Ramos (cell line): ENCODE results near the gene ADAM23.

Source experiments
- in situ Hi-C: fragments of 300-500 bp; cut with MboI; formaldehyde crosslinking; loops from one replicate; pipeline ENCODE4 v1.14.3; 2022; ENCODE audit warnings: low sequenced_read_pairs; ENCODE audit not compliant: unreplicated experiment

Gene ADAM23

DNA sequence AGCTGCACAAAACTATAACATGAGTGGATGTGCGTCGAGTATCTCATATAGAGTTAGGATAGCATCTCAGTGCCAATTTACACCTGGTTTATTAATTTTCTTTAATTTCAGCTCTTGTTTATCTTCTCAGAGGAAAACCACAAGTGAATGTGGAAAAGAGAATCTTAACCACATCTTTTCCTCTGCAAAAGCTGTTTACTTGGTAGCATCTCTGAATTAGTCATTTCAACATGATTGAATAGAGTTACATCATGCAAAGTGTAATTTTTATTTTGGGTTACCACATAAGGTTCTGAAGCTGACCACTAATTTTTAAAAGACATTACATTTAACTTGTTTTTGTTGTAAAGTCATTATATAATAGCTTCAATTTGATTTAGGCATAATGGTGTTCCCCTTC lies 115.2 kb downstream of the ADAM23 start:
- in situ Hi-C loops, result no loop called here

DNA sequence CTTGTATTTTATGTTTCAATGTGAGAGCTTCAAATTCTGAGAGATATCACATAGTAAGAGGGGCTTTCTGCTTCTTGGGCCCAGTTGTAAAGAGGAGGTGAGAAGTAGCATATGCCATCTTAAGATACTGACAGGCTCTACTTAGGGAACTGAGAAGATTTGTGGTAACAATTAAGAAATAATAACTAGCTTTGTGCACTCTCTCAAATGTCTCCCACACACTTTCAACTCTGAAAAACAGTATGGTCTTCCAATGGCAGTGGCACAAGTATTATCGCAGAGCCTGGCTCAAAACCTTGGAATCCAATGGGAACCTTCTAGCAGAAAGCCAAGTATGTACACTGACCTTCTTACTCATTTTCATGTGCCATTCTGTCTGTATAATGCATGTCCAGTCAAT lies 118.6 kb downstream of the ADAM23 start:
- in situ Hi-C loops, result no loop called here

DNA sequence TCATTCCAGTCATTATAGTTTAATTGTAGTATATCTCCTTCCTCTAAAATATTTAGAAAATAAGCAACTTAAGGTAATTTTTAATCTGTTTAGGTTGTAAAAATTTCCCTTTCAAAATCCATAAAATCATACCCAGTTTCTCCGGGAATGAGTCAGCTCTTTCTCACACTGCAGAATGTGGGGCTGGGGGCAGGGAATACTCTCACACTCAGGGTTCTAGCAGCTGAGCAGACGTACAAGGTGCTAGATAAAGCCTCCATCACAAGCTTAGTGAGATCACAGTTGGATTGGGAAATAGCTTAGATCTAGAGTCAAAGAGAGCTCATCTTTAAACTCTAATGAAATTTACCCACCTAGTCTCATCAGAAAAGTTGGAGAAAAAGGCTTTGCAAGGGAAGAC lies 119.0 kb downstream of the ADAM23 start:
- in situ Hi-C loops, result no loop called here

DNA sequence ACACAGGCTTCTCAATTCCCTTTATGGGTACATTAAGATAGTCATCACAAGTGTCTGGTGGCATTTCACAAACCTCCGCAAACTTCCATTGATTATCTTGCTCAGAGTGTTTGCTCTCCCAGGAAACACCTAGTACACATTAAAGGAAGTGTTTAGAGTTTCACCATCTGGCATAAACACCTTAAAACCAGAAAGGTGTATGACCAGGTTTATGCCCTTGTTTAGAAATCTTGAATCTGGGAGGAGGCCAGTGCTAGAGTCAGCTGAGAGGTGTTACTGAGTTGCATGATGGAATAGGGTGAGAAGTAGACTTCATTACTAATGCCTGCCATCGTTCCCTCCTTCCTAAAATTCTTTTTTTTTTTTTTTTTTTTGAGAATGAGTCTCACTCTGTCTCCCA lies 120.0 kb downstream of the ADAM23 start:
- in situ Hi-C loops, result no loop called here

DNA sequence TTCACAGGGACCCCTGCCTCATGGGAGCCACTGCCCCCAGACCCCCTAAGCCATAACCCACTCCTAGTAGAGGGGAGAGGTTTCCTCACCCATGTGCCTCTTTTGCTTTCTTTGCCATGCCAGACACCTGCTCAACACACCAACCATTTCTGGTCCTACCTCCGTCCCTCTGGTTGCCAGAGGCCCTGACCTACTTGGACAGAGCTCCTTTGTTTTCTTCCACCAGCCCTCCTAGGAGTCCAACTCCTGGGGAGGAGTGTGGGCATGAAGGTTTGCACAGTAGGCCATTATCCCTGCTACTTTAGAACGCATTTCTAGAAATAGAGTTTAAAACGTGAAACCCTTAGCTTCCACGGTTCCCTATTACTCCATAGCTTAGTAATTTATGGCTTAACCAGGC lies 122.3 kb downstream of the ADAM23 start:
- in situ Hi-C loops, result no loop called here

DNA sequence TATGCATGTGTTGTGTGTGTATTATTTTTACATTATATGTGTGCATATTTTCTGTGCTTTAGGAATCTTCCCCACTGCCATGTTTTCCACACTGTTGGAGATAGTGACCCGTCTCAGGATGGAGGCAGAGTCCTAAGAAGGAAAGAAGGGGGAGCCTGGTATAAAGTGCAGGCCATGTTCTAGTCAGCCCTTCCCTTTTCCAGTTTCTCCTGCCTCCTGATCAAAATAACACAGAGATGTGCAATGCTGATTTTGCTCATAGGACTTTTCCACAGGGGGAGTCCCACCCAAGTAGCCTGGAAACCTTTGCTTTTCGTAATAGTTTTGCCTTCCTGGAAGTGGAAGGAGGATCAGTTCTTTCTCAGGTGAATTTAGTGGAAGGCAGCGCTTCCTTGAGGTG lies 126.1 kb downstream of the ADAM23 start:
- in situ Hi-C loops, result no loop called here

DNA sequence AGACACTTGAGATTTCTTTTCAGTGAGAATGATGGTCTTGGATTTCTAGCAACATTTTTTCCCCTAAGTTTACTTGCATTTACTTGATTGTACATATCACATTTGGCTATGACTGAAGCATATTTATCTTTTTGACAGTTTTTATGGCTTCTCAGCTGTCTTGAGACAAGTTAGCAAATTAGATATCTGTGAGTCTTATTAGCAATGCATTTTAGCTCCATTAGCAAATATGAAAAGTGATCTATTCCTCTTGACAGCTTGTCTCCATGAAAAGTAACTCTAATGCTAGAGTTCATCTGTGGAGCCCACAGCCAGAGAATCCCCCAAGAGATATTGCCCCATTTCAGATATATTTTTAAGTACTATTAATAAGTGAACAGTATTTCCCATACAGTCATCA lies 126.9 kb downstream of the ADAM23 start:
- in situ Hi-C loops, result no loop called here

DNA sequence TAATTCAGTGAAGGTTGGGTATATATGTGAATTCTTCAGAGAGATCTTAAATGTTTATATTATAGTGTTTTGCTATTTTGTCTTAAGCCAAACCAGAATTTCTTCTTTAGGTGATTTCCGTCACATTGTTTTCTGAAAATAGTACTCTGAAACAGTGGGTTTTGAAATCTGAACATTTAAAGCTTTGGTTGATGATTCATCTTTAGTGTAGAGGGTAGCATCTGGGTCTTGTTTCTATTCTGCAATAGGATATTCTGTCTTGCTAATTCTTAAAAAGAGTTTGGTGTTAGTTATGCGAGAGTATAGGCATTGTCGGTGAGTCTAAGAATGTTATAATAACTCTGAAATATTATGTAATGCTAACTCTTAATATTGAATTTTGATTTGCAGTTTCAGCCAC lies 129.4 kb downstream of the ADAM23 start:
- in situ Hi-C loops, result no loop called here

DNA sequence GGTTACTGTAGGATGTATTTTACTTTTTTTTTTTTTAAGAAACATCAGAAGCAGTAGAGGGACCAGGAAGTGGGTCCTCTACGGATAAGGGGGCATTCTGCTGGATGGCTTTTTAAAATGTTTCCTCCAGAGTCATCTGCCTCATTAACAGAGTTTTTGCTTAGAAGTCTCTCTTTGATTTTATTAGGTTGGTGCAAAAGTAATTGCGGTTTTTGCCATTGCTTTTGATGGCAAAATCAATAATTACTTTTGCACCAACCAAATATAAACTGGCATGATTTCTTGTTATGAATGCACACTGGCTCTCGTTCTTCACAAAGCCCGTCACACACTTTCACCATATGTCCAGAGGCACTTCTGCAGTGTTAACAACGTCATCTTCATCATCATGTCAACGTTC lies 130.5 kb downstream of the ADAM23 start:
- in situ Hi-C loops, result no loop called here

DNA sequence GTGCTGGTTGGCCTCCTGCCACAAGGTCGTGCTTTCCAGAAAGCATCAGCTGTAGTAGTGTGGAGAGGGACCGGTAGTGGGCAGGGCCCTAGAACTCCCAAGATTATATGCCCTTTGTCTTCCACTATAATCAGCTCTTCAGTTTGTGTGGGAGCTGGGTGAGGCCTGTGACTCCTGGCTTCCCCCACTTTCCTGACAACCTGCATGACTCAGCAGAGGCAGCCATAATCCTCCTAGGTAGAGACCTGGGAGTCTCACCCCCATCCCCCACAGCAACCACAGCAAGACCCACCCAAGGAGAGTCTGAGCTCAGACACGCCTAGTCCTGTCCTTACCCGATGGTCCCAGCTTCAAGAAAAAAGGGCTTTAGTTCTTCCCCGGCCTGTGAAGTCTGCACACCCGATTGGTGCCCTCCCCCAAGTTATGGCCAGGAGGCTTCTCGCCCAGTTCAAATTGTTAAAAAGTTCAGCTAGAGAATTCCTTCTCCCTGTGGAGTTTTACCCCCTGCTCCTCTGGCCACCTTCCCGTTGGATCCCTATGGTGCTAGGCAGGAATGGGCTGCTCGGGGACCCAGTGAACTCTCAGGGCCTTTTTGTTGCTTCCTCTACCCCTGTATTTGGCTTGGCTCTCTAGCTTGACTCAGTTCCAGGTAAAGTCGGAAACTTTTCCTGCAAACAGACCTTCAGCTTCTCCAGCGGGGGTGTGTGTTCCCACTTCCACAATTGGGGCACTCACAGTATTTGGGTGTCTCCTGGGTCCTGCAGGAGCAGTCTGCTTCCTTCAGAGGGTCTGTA lies 141.2 kb downstream of the ADAM23 start:
- in situ Hi-C loops, result no loop called here

DNA sequence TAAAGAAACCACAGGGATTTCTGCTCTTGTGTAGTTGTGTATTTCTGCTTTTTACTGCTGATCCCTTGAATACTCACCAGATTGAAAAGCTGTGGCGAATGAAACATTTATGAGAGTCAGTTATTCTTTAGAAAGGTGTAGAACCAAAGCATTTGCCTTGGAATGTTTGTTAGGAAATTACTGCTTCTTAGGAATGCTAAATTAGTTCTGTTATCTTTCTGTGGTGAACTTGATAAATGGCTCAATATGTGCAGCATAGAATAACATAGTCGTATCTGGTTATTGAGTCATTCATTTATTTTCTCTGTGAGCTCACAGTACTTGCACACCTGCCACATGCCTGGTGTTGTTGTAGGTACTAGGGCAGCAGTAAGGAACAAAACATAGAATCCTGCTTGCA lies 142.0 kb downstream of the ADAM23 start:
- in situ Hi-C loops, result no loop called here

DNA sequence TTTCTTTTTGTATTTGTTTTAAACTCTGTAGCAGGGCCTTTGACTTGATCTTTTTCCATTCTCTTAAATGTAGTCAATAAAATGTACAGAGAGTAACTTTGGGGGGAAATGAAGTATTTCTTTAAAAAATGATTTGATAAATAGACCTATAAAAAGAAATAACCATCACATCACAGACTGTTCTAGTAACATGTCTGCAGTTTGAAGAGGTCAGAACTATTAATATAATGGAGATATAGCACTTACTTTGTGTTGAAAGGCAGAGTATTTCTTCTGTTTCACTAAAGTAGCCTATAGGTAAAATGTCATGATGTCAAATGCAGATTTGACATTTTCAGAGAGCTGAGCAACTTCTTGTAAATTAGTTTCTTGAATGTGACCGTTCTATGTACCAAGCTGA lies 143.3 kb downstream of the ADAM23 start:
- in situ Hi-C loops, result no loop called here

DNA sequence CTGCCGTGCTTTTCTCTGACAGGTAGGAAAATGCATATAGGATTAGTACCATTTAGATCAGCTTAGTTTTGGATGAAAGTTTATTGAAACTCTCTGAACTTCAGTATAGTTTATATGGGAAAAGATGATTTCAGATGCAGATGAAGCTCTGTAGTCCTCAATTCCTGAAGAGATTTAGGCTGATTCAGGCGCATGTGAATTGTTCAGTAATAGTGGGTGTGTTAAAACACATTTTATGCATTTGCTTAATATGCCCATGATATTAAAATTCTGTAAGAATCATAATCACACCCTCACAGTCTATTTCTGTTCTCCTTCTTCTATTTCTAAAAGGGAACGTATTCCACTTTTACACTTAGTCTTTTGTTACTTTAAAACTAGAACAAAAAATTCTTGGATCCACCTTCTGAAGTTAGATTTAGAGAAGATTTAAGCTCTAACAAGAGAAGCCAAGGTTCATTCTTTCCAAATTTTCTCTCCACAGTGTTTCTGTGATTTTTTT lies 154.4 kb downstream of the ADAM23 start:
- in situ Hi-C loops, result no loop called here

DNA sequence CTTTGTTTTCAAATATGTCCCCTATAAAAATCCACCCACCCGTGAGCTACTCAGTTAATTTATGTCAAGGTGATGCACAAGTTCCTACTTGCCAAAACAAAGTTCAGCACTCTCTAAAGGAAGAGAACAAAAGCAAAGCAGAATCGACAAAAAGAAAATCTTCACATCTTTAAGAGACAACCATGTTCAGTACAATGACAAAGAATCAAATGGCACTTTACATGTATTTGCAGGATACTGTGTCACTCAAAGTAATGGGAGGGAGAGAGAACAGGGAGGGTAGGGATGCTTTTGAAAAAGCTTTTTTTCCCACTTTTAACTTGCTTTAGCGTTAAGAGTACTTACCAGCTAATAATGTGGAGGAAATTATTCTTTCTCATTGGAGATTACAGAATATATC lies 159.9 kb downstream of the ADAM23 start:
- in situ Hi-C loops, result no loop called here

DNA sequence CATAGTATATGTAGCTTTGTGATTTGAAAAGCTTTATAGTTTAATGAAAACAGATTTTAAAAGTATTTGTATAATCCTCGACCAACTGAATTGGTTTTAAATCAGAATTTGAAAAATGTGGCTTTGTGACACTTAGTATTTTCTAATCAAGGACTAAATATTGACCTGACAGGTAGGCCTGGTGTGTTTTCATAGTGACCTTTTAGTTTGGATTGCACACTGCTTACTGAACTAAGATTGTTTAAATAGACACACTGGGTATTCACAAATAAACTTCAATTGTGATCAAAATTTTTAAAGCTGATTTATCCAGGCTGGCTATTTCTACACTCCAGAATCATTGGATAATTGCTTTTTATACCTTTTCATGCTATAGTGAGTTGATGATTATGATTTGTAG lies 167.1 kb downstream of the ADAM23 start:
- in situ Hi-C loops, result no loop called here

DNA sequence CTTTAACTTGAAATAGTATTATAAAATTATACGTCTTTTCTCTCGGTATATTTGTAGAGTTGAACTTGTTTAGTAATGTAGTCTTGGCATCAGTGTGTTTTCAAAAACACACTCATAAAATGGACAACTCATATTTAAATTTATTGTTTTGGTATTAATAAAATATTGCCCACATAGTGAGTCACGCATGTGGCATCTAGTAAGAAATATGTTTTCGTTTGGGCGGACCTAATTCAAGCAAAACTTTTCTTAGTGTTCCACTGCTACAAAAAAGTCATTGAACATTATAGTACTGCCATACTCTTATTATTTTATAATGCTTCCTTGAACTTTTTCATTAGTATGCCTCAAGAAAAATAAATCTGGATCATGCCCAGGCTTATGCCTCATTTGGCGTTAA lies 167.9 kb downstream of the ADAM23 start:
- in situ Hi-C loops, result no loop called here

DNA sequence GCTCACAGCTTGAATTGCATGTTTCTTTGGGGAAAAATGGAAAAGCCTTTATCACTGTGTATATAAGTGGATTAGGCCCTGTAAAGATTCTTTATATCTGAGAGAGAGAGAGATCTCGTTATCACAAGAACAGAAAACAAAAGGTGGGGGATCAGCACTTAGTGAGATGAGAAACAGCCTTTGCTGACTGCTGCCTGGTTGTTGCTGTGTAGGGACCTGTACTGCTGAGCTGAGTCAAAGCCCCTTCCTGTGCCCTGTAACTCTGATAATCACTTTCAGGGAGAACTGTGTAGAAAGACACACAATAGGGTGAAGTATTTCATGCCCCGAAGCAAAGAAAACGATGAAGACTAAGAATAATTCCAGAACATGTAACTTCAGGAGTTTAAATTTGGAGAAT lies 168.4 kb downstream of the ADAM23 start:
- in situ Hi-C loops, result no loop called here

DNA sequence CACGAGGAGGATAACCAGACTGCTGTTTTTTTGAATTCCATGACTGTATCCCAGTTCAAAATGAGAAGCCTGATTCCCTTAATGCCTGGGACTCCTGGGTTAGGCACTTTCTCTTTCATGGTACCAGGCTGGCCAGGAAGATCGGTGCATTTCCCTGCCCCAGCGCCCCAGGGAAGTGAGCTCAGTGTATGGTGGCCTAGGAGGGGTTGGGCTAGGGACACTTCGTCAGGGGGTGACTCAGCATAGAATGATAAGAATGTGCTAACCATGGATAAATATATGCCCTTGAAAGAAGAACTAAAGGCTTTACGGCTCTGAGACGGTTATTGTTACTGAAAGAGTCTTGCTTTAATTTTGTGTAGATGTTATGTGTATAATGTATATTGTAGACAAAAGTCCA lies 171.5 kb downstream of the ADAM23 start:
- in situ Hi-C loops, result no loop called here

DNA sequence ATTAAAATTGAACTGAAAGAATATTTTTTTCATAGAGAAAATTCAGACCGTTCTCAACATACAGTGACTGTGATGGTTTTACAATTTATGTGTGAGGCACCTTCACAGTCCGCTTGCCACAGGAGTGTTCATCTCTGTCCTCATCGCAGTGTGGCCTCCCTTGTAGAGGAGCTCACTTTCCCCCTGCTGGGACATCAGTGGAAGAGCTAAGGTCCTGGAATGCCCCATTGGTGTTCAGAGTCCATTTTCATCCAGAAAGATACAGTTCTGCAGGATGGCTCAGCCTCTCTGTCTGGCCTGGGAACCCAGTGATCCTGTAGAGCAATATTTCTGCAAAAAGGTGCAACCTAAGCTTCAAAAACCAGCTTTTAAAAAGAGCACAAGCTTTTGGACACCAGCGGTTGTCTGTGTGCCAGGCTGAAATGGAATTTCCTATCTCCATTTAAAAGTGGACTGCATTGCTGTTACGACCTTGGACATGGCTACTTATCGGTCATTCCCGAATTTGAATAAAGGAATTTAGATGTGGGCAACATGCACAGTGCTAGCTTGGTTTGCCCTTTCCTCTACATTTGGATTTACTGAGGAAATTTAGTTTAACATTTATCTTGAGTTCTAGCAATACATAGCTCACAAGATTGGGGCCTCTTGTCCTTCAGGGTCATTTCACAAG lies 172.2 kb downstream of the ADAM23 start:
- in situ Hi-C loops, result no loop called here

DNA sequence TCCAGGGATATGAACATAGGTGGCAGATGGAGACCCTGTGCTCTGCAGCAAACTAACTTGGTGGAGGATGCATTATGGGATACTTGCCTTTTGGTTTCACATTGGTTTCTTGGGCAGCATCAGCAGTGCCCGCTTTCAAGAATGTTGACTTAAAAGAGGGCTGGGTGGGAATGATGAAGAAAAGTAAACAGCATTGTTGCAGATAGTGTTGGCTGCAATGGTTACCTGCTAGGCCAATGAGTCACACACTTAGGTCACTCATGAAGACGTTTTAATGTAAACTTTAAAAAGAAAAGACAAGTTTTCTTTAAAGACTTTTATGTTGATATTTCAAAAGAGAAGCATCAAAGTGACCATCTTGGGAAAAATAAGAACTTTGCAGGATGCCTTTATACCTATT lies 172.8 kb downstream of the ADAM23 start:
- in situ Hi-C loops, result no loop called here

DNA sequence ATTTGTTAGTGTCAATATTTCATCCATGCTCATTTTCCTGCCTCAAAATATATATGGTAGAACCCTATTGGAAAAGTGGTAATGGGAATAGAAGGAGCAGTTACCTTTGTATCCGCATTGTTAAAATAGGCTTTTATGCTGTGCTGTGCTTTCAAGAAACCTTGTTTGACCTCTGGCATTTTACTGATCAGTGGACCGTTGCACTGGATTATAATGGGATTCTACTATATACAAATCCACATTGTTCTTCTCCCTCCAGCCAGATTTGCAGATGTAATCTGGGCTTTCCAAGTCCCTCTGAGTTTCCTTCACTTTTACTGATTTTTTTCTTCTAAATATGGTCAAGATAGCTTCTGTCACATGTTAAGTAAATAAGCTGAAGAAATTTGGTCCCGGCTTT lies 175.7 kb downstream of the ADAM23 start:
- in situ Hi-C loops, result no loop called here

DNA sequence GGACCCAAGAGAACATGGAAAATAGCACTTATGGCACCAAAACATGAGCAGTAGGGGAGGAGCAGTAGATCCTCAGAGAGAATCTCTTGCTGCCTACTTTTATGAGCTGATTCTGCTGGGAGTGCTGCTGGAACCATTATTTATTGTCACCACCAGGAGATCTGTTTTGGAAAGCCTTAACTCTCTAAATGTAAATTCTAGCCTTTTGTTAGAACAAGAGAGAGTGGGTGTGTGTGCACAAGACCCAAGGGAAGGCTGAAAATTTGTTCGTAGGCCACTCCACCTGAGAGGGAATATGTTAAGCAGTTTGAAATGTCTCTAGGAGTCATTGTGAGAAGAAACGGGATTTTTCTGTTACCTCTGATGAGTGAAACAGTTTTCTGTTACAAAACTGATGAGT lies 182.8 kb downstream of the ADAM23 start:
- in situ Hi-C loops, result no loop called here
